H1 (cell line): ENCODE results near the gene KCNC1. TPM values are rescaled to one million over a fixed set of nuclear protein-coding genes. Genes with fewer than 3 reads are reported as not detected.

ENCODE experiments used
- ASH2L ChIP-seq: fragments of 200-600, 300-600 bp; sonication (generic); IDR thresholded peaks from one replicate; pipeline ENCODE4 v1.7.1; 2017; ENCODE audit warnings: low read length
- GTF2F1 ChIP-seq: IDR thresholded peaks from 2 replicates; pipeline ENCODE4 v1.6.1; 2012; ENCODE audit warnings: low read depth, low read length, improper control_type of control experiment, borderline replicate concordance
- JUN ChIP-seq: IDR thresholded peaks from 2 replicates; pipeline ENCODE4 v1.6.1; 2011; ENCODE audit warnings: low read depth, mild to moderate bottlenecking, improper control_type of control experiment, low read length
- NRF1 ChIP-seq: IDR thresholded peaks from 2 replicates; pipeline ENCODE4 v1.6.1; 2011; ENCODE audit warnings: mild to moderate bottlenecking, low read depth, low read length, improper control_type of control experiment
- PHF8 ChIP-seq: fragments of 200-600 bp; sonication (generic); conservative IDR thresholded peaks from 2 replicates; pipeline ENCODE4 v1.7.1; 2012; ENCODE audit warnings: low read depth, mild to moderate bottlenecking, inconsistent platforms, low read length, moderate library complexity
- POLR2A ChIP-seq, 2 experiments: IDR thresholded peaks; 1 replicate in 1 of 2; 2 replicates in 1 of 2; pipeline ENCODE4 v1.6.1; 2011; ENCODE audit warnings: low read depth in 2 of 2, low read length in 2 of 2, mild to moderate bottlenecking in 2 of 2; ENCODE audit errors: control extremely low read depth in 1 of 2
- polyA plus RNA-seq, 7 experiments: library from polyadenylated mRNA; depleted of rRNA in 3 of 7; stranded (reverse) in 5 of 7; unstranded in 2 of 7; fragments of >200 nt in 5 of 7; fragments of 200-250 nt in 2 of 7; gene quantifications; 1 replicate in 5 of 7; 2 replicates in 1 of 7; 4 replicates in 1 of 7; pipeline versions ENCODE4 v1.2.1 to v1.2.3, GENCODE V29; 2011 to 2013; ENCODE audit warnings: missing spikeins in 2 of 7, mixed read lengths in 2 of 7
- total RNA-seq: library from RNA; stranded (reverse); fragmentation: NEBNext Ultra II Directional; extraction: Animal tissue kit (Norgen Biotek cat#: 25700); gene quantifications from 2 replicates; pipeline ENCODE4 v1.2.1, GENCODE V29; 2021

KCNC1 gene
- total and polyA plus RNA-seq, 2 of the 8 experiments (the other 6 are each of a cell fraction or from before 2014, with no cell fraction given): 0.11 to 0.26 TPM

- TF ChIP-seq ASH2L: no peak
- TF ChIP-seq POLR2A (IDR thresholded peaks at IDR 0.05; ENCODE audit: control extremely low read depth in 1 of 2, low read depth in 2 of 2, low read length in 2 of 2): no peak
- no peak for TF ChIP-seq GTF2F1
- TF ChIP-seq NRF1: no peak
- TF ChIP-seq JUN: no peak
- no peak for TF ChIP-seq PHF8
Measured at GRCh38 chr11:17810041-17810440, 75.5 kb downstream of the KCNC1 start (continued).
